ENCODE measurements around the gene XRCC6. TPM values are rescaled to one million over a fixed set of nuclear protein-coding genes. Genes with fewer than 3 reads are reported as not detected.

XRCC6 gene
- total and polyA plus RNA-seq, 10 donors, result 93.6 to 183 (median 152) TPM

DNA sequence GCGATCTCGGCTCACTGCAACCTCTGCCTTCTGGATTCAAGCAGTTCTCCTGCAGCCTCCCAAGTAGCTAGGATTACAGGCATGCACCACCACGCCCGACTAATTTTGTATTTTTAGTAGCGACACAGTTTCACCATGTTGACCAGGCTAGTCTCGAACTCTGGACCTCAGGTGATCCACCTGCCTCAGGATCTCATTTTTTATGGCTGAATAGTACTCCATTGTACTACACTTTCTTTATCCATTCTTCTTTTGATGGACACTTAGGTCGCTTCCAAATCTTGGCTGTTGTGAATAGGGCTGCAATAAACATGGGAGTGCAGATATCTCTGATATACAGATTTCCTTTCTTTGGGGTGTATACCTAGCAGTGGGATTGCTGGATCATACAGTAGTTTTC, 20.8 kb downstream of the XRCC6 start:
- no peak overlapping the region for H3K4me3 ChIP-seq
- H3K27ac ChIP-seq, result no peak overlapping the region
- H3K36me3 ChIP-seq, result peaks cover 7 to 100% (median 95%) of the 10 kb centered on the region in 6 donors
- H3K4me1 ChIP-seq, result no peaks in the 10 kb centered on the region
- TF ChIP-seq POLR2A (IDR thresholded peaks at IDR 0.05) (no peak), POLR2AphosphoS5 (IDR thresholded peaks at IDR 0.05) (no peak)
- TF ChIP-seq, protein P1, sequence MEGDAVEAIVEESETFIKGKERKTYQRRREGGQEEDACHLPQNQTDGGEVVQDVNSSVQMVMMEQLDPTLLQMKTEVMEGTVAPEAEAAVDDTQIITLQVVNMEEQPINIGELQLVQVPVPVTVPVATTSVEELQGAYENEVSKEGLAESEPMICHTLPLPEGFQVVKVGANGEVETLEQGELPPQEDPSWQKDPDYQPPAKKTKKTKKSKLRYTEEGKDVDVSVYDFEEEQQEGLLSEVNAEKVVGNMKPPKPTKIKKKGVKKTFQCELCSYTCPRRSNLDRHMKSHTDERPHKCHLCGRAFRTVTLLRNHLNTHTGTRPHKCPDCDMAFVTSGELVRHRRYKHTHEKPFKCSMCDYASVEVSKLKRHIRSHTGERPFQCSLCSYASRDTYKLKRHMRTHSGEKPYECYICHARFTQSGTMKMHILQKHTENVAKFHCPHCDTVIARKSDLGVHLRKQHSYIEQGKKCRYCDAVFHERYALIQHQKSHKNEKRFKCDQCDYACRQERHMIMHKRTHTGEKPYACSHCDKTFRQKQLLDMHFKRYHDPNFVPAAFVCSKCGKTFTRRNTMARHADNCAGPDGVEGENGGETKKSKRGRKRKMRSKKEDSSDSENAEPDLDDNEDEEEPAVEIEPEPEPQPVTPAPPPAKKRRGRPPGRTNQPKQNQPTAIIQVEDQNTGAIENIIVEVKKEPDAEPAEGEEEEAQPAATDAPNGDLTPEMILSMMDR (IDR thresholded peaks at IDR 0.05 in 8 of 11, conservative IDR thresholded peaks at IDR 0.05 in 3 of 11), result no peak
- DNase-seq, result no peak
- intact Hi-C loops (cut with DNase I; ENCODE audit: low total_unique reads), result no loop called here
- H3K27me3 ChIP-seq (replicated peaks in 1 of 7), result no peaks in the 10 kb centered on the region
- H3K9me3 ChIP-seq, result no peaks in the 10 kb centered on the region
- WGBS, 5 donors, result 95 to 100% (median 98%) methylated on average over 7 of the region's 7 CpGs

- H3K27me3 ChIP-seq (replicated peaks in 1 of 7), result no peaks in the 10 kb centered on the region
- H3K27ac ChIP-seq, result no peak overlapping the region
- H3K36me3 ChIP-seq, result peaks cover 9 to 100% (median 95%) of the 10 kb centered on the region in 6 donors
- WGBS, 5 donors, result 86 to 98% (median 95%) methylated on average over 6 of the region's 6 CpGs
- TF ChIP-seq POLR2A (IDR thresholded peaks at IDR 0.05), result no peak
- TF ChIP-seq POLR2AphosphoS5 (IDR thresholded peaks at IDR 0.05), result no peak
- TF ChIP-seq, protein P1 (IDR thresholded peaks at IDR 0.05 in 8 of 11, conservative IDR thresholded peaks at IDR 0.05 in 3 of 11), result no peak
- no peaks in the 10 kb centered on the region for H3K4me1 ChIP-seq
- no peaks in the 10 kb centered on the region for H3K9me3 ChIP-seq
- H3K4me3 ChIP-seq, result no peak overlapping the region
- intact Hi-C loops (cut with DNase I; ENCODE audit: low total_unique reads), result no loop called here
- no peak for DNase-seq
Measured at GRCh38 chr22:41642331-41643110, 21.4 kb downstream of the XRCC6 start.

DNA sequence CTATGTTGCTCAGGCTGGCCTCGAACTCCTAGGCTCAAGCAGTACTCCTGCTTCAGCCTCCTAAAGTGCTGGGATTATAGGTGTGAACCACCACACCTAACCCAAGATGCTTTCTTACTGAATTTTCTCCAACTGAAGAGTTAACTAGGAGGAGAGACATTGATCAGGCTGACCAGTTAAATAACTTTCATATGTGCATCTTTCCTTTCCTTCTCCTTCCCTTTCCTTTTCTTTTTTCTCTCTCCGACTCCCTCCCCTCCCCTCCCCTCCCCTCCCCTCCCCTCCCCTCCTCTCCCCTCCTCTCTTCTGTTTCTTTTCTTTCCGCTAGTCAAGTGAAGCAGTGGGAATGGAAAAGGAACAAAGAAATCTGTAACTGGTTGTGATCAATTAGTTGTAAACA, 26.7 kb downstream of the XRCC6 start:
- intact Hi-C loops (cut with DNase I; ENCODE audit: low total_unique reads), result no loop called here

GRCh38 chr22:41648432-41648831, 27.3 kb downstream of the XRCC6 start:
- peaks cover 12 to 100% (median 91%) of the 10 kb centered on the region in 6 donors for H3K36me3 ChIP-seq
- H3K4me1 ChIP-seq, result peaks cover 0 to 9% (median 0%) of the 10 kb centered on the region in 6 donors
- TF ChIP-seq POLR2AphosphoS5 (IDR thresholded peaks at IDR 0.05) (no peak), POLR2A (IDR thresholded peaks at IDR 0.05) (no peak)
- TF ChIP-seq, protein P1 (IDR thresholded peaks at IDR 0.05 in 8 of 11, conservative IDR thresholded peaks at IDR 0.05 in 3 of 11), result no peak
- H3K9me3 ChIP-seq, result no peaks in the 10 kb centered on the region
- H3K27ac ChIP-seq, result no peak overlapping the region
- 76 to 89% (median 80%) methylated on average over 1 of the region's 1 CpG for WGBS, 5 donors
- no peaks in the 10 kb centered on the region for H3K27me3 ChIP-seq (replicated peaks in 1 of 7)
- no peak overlapping the region for H3K4me3 ChIP-seq
- no peak for DNase-seq
- intact Hi-C loops (cut with DNase I; ENCODE audit: low total_unique reads), result no loop called here

More for the DNA sequence above, 26.7 kb downstream of the XRCC6 start:
- H3K4me3 ChIP-seq, result no peak overlapping the region
- H3K27ac ChIP-seq, result no peak overlapping the region
- DNase-seq, result no peak
- no peaks in the 10 kb centered on the region for H3K27me3 ChIP-seq (replicated peaks in 1 of 7)
- H3K4me1 ChIP-seq, result peaks cover 0 to 6% (median 0%) of the 10 kb centered on the region in 6 donors
- TF ChIP-seq POLR2A (IDR thresholded peaks at IDR 0.05), result no peak
- TF ChIP-seq, protein P1 (IDR thresholded peaks at IDR 0.05 in 8 of 11, conservative IDR thresholded peaks at IDR 0.05 in 3 of 11), result no peak
- no peak for TF ChIP-seq POLR2AphosphoS5 (IDR thresholded peaks at IDR 0.05)
- no peaks in the 10 kb centered on the region for H3K9me3 ChIP-seq
- 79 to 98% (median 85%) methylated on average over 3 of the region's 3 CpGs for WGBS, 5 donors
- H3K36me3 ChIP-seq, result peaks cover 9 to 100% (median 91%) of the 10 kb centered on the region in 6 donors
